GM13976 (cell line): ENCODE results near the gene ZDHHC11.
"Not testable (repeated sequence)": the region's sequence is repeated elsewhere in the genome, so short reads cannot be mapped to it uniquely, and the experiment has no call there.

Experiments used
- DNase-seq: peaks from one replicate; pipeline ENCODE4 v3.0.0; 2012; ENCODE audit warnings: low spot score
- CTCF ChIP-seq: IDR thresholded peaks from 2 replicates; pipeline ENCODE4 v1.5.1; 2012; ENCODE audit warnings: borderline replicate concordance, mild to moderate bottlenecking; ENCODE audit not compliant: insufficient read depth; ENCODE audit errors: extremely low read depth, missing control alignments, control extremely low read depth
- in situ Hi-C: fragments of 300-500 bp; cut with MboI; formaldehyde crosslinking; loops from one replicate; pipeline ENCODE4 v1.12.0; 2022; ENCODE audit warnings: low sequenced_read_pairs, mixed read lengths, inconsistent platforms; ENCODE audit not compliant: unreplicated experiment

Gene ZDHHC11

GRCh38 chr5:819078-819477, 31.7 kb downstream of the ZDHHC11 start:
- no peak for DNase-seq
- in situ Hi-C loops, result no loop called here
- TF ChIP-seq CTCF, result no peak

- no peak for TF ChIP-seq CTCF
- in situ Hi-C loops, result no loop called here
- no peak for DNase-seq
These were observed 34.6 kb downstream of the ZDHHC11 start for GRCh38 chr5:816176-816575.

- no peak for TF ChIP-seq CTCF
- in situ Hi-C loops, result no loop called here
- no peak for DNase-seq
These were observed 35.3 kb downstream of the ZDHHC11 start for GRCh38 chr5:815449-815848.

DNA sequence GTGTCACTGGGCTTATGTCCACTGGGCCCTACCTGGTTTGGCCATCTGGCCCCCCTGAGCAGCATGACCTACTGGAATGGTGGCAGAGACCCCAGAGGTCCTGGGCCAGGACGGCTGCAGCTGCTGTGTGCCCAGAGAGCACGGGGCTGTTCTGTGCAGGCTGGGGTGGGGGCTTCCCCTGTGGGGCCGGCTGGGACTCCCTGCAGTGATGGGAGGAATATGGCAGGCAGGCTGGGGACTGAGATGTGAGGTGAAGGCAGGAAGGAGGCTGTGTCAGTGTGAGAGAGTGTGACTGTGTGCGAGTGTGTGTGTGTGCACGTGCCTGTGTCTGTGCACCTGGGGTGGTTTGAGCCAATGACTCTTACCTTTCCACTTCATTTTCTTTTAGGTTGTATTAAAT, 37.2 kb downstream of the ZDHHC11 start:
- in situ Hi-C loops, DNase-seq: not testable (repeated sequence)

GRCh38 chr5:811384-811783, 39.4 kb downstream of the ZDHHC11 start:
- DNase-seq, in situ Hi-C loops: not testable (repeated sequence)

DNA sequence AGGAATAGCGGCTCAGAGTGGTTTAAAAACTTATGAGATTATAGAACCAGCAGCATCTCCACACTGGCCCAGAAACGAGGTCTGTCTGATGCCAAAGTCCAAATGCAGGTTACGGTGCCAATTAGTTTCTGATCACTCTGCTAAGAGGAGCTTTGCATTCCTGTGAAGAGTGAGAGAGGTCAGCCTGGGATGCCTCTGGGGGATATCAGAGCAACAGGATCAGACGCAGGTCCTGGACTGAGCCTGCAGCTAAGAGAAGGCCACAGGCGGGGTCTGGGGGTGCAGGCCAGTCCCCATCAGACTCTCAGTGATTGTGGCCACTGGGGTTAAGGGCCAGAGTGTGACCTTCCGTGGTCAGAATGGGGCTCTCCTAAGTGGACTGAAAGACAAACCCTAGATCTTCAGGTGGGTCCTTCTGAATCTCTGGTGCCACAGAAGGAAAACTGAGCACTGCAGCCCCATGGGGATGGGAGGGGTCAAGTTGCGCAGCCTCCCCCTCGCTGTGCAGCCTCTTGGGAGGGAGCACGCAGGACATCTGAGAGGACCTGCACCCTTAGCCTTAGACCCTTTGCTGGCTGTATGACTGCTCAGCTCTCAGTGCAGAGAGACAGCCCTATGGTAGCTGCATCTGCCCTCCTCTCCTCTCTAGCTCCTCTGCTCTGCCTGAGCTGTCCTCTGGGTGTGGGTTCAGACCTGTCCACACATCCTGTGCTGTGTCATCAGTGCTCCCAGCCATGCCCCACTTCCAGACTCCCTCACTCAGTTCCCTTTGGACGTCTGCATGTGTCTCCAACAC, 42.9 kb downstream of the ZDHHC11 start:
- in situ Hi-C loops, DNase-seq: not testable (repeated sequence)

DNA sequence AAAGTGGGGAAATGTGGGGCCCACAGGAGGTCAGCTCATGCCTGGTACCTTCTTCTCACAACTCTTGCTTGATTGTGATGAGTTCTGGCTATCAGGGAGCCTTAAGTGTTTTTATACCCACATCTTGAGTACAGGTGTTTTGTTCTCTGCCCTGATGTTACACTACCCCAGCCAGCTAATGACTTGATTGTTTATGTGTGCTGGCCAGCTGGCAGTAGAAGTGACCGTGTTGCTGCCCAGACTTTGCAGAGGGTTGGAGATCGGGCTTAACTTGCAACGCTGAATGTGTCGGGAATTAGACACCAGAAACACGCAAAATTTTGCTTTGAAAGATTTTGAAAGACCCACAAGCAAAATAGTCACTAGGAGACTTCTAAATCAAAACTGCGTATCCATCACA, 49.3 kb downstream of the ZDHHC11 start:
- in situ Hi-C loops, result no loop called here
- DNase-seq, result no peak
- no peak for TF ChIP-seq CTCF

- in situ Hi-C loops, DNase-seq: not testable (repeated sequence)
These were observed 49.7 kb downstream of the ZDHHC11 start for GRCh38 chr5:801055-801454.

DNA sequence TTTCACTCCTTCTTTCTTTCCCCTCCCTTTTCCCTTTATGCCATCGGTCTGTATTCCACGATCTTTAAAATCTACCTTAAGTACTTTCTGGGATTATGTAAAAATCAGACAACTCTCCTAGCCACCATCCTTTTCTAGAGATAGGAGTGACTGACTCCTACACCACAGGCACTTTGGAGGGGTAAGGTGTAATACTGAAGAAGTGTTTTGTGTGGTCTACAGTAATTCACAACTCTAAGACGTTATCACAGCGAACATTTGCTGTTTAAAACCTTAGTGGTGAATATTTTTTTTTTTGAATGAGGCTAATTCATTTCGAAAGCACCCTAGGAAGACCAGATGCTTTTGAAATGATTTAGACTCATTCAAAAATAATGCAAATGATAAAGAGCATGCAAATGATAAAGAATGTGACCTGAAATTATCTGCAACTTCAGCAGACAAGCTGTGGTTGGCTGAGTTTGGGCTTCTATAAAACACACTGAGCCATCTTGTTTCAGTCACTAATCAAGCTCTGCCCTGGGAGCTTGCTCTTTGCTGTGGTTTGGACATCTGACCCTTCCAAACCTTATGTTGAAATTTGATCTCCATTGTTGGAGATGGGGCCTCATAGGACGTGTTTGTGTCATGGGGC, 52.2 kb downstream of the ZDHHC11 start:
- DNase-seq, in situ Hi-C loops: not testable (repeated sequence)

DNA sequence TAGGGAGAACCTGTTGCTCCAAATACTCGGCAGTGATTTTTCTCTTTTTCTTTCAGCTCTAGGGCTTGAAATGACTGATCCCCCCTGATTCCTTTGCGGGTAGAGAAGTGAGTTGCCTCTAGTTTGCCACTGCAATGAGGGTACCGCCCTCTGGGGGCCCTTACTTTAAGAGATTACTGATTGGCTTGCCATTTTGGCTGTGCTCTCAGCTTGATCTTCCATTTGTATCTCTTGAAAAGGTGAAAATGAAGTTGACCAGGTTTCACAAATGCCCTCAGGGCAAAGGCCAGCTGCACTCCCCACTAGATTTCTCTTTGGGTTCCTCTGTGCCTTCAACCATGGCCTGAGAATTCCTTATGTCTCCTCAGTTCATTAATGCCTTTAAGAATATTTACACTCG, 52.8 kb downstream of the ZDHHC11 start:
- in situ Hi-C loops, result not testable (repeated sequence)

GRCh38 chr5:795873-796272, 54.9 kb downstream of the ZDHHC11 start:
- in situ Hi-C loops, DNase-seq: not testable (repeated sequence)

More for the DNA sequence above, 52.8 kb downstream of the ZDHHC11 start:
- not testable (repeated sequence) for DNase-seq

- in situ Hi-C loops, DNase-seq: not testable (repeated sequence)
These were observed 55.8 kb downstream of the ZDHHC11 start for GRCh38 chr5:794948-795347.

GRCh38 chr5:788703-789102, 62.1 kb downstream of the ZDHHC11 start:
- in situ Hi-C loops, DNase-seq: not testable (repeated sequence)

DNA sequence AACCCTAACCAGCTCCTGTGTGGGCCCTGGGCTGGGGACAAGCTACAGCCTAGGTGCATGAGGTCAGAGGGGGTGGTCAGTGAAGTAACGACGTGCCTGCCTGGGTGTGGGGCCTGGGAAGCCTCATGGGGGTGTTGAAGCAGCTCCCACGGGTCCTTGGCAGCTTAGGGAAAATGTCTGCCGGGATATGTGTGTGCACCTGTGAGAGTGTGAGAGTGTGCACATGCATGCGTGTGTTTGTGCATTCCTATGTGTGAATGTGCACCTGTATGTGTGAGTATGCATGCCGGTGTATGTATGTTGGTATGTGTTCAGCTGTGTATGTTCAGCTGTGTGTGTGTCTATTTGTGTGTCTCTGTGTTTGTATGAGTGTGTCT, 62.9 kb downstream of the ZDHHC11 start:
- in situ Hi-C loops, DNase-seq: not testable (repeated sequence)
